DMS53 treated with DMSO at 0.1 percent for 48 hours (cell line): Measurements from ENCODE around the gene TAOK3.

Experiments
- DNase-seq: peaks from one replicate; lab custom pipeline; 2025; ENCODE audit not compliant: unreplicated experiment; lab: John Stamatoyannopoulos, UW

The TAOK3 gene

GRCh38 chr12:118102609-118103008 lies 270.1 kb downstream of the TAOK3 start:
- no peak for DNase-seq

- no peak for DNase-seq
These were observed 270.6 kb downstream of the TAOK3 start for GRCh38 chr12:118102070-118102469.

GRCh38 chr12:118101051-118101450 lies 271.7 kb downstream of the TAOK3 start:
- no peak for DNase-seq
